HCT116 (cell line): ENCODE results near the gene CFAP46. TPM values are rescaled to one million over a fixed set of nuclear protein-coding genes. Genes with fewer than 3 reads are reported as not detected.
"Not testable (repeated sequence)": the region's sequence is repeated elsewhere in the genome, so short reads cannot be mapped to it uniquely, and the experiment has no call there.

Source experiments
- ATAC-seq: fragments of 200-7000 bp; cut with Tn5 transposase; 2 replicates; pipeline ENCODE4 v1.9.1; 2020; ENCODE audit warnings: mild to moderate bottlenecking, moderate library complexity
- BruUV-seq: library from RNA; stranded (reverse); fragments of 400-500 nt; replicated peaks from 2 replicates; lab custom pipeline; 2021; lab: Mats Ljungman, UMichigan
- CTCF ChIA-PET: fragments of 300-600 bp; sonication (Branson Sonifier 250); formaldehyde crosslinking; loops from one replicate; lab custom pipeline; 2021; ENCODE audit warnings: antibody characterized with exemption; lab: Charles Lee
- POLR2A ChIA-PET: fragments of 300-600, 350-600 bp; sonication (Branson Sonifier 250); formaldehyde crosslinking; loops from one replicate; lab custom pipeline; 2021; ENCODE audit warnings: antibody characterized with exemption; lab: Charles Lee
- RAD21 ChIA-PET, 2 experiments: fragments of 300-600 bp; sonication (Branson Sonifier 250); formaldehyde crosslinking; loops; one replicate each; lab custom pipeline; 2023; ENCODE audit warnings: low total read pairs in 2 of 2; ENCODE audit not compliant: uncharacterized antibody in 2 of 2, unreplicated experiment in 2 of 2, low non-redundant PET in 1 of 2; lab: Charles Lee
- DNase-seq: peaks from one replicate; pipeline ENCODE4 v3.0.0-alpha.2; 2010; ENCODE audit warnings: low read depth, low spot score
- H2AFZ ChIP-seq: fragments of 200-600 bp; shearing (Covaris generic), sonication (generic); 2 replicates; pipeline ENCODE4 v1.6.1; 2017; ENCODE audit warnings: low read depth, mixed run types, mixed read lengths, antibody characterized with exemption, low read length; ENCODE audit not compliant: poor library complexity, severe bottlenecking
- H3K27ac ChIP-seq: 2 replicates; pipeline ENCODE4 v1.5.1; 2012; ENCODE audit warnings: low read depth, low read length
- H3K27me3 ChIP-seq: fragments of 200-600 bp; sonication (generic); 2 replicates; pipeline ENCODE4 v1.6.1; 2016; ENCODE audit warnings: mixed run types, low read length, mixed read lengths; ENCODE audit not compliant: insufficient read depth
- H3K36me3 ChIP-seq, 2 experiments: fragments of 200-500 bp in 1 of 2; fragments of 200-600 bp in 1 of 2; sonication (Bioruptor generic) in 1 of 2; sonication (generic) in 1 of 2; 2 replicates each; pipeline versions ENCODE4 v1.5.1 to v1.6.1; 2014 to 2016; ENCODE audit warnings: low read length in 2 of 2, inconsistent platforms in 1 of 2, mixed read lengths in 1 of 2, mixed run types in 1 of 2; ENCODE audit not compliant: insufficient read depth in 2 of 2, control insufficient read depth in 1 of 2
- H3K4me1 ChIP-seq, 2 experiments: fragments of 200-600 bp in 1 of 2; sonication (generic) in 1 of 2; 2 replicates each; pipeline versions ENCODE4 v1.5.1 to v1.6.1; 2012 to 2017; ENCODE audit warnings: low read length in 2 of 2, inconsistent platforms in 1 of 2, mild to moderate bottlenecking in 1 of 2, mixed read lengths in 1 of 2, mixed run types in 1 of 2, moderate library complexity in 1 of 2; ENCODE audit not compliant: insufficient read depth in 2 of 2, control insufficient read depth in 1 of 2
- H3K4me2 ChIP-seq: fragments of 200-600 bp; sonication (generic); 2 replicates; pipeline ENCODE4 v1.6.1; 2017; ENCODE audit warnings: mixed run types, low read length, mixed read lengths
- H3K4me3 ChIP-seq, 2 experiments: fragments of 200-600 bp in 1 of 2; sonication (generic) in 1 of 2; replicated peaks in 1 of 2; 2 replicates each; pipeline ENCODE4 v1.5.1; 2011 to 2016; ENCODE audit warnings: low read length in 2 of 2, control low read depth in 1 of 2, low read depth in 1 of 2, mild to moderate bottlenecking in 1 of 2, mixed read lengths in 1 of 2, mixed run types in 1 of 2
- H3K79me2 ChIP-seq: fragments of 200-600 bp; sonication (generic); 2 replicates; pipeline ENCODE4 v1.6.1; 2017; ENCODE audit warnings: mild to moderate bottlenecking, mixed run types, low read length, moderate library complexity, mixed read lengths; ENCODE audit not compliant: insufficient read depth
- H3K9ac ChIP-seq: fragments of 200-600 bp; sonication (generic); 2 replicates; pipeline ENCODE4 v1.6.1; 2016; ENCODE audit warnings: low read length, mixed read lengths
- H3K9me2 ChIP-seq: fragments of 200-600 bp; sonication (generic), shearing (Covaris generic); 2 replicates; pipeline ENCODE4 v1.6.1; 2017; ENCODE audit warnings: mixed run types, mild to moderate bottlenecking, moderate library complexity; ENCODE audit not compliant: insufficient read depth
- H3K9me3 ChIP-seq, 2 experiments: fragments of 200-500 bp in 1 of 2; fragments of 200-600 bp in 1 of 2; sonication (Bioruptor generic) in 1 of 2; sonication (generic) in 1 of 2; 2 replicates each; pipeline ENCODE4 v1.6.1; 2014 to 2017; ENCODE audit warnings: low read length in 2 of 2, mixed read lengths in 2 of 2, inconsistent platforms in 1 of 2, low read depth in 1 of 2, mild to moderate bottlenecking in 1 of 2, mixed run types in 1 of 2, moderate library complexity in 1 of 2; ENCODE audit not compliant: control insufficient read depth in 1 of 2, insufficient read depth in 1 of 2
- H4K20me1 ChIP-seq: fragments of 200-600 bp; sonication (generic), shearing (Covaris generic); 2 replicates; pipeline ENCODE4 v1.6.1; 2017; ENCODE audit warnings: mixed run types, mild to moderate bottlenecking, moderate library complexity; ENCODE audit not compliant: insufficient read depth
- ATF3 ChIP-seq: IDR thresholded peaks from 2 replicates; pipeline ENCODE4 v1.6.1; 2012
- EGR1 ChIP-seq: IDR thresholded peaks from 2 replicates; pipeline ENCODE4 v1.6.1; 2012; ENCODE audit warnings: low read depth
- EZH2 ChIP-seq: fragments of 200-600 bp; sonication (generic); IDR thresholded peaks from 2 replicates; pipeline ENCODE4 v1.6.1; 2017; ENCODE audit warnings: antibody characterized with exemption, mixed run types
- FOSL1 ChIP-seq: IDR thresholded peaks from 2 replicates; pipeline ENCODE4 v1.6.1; 2012; ENCODE audit warnings: low read depth
- MAX ChIP-seq: IDR thresholded peaks from 2 replicates; pipeline ENCODE4 v1.6.1; 2012
- POLR2AphosphoS5 ChIP-seq: IDR thresholded peaks from 2 replicates; pipeline ENCODE4 v1.6.1; 2011; ENCODE audit warnings: mild to moderate bottlenecking, low read depth, low read length, moderate library complexity
- ZBTB33 ChIP-seq: IDR thresholded peaks from 2 replicates; pipeline ENCODE4 v1.6.1; 2011; ENCODE audit warnings: mild to moderate bottlenecking, low read length, moderate library complexity; ENCODE audit not compliant: insufficient replicate concordance; ENCODE audit errors: extremely low read depth
- ZFX ChIP-seq: fragments of 450-650 bp; IDR thresholded peaks from 2 replicates; pipeline ENCODE4 v1.6.1; 2017
- intact Hi-C: fragments of 100-400 bp; cut with micrococcal nuclease; formaldehyde crosslinking; loops from 2 replicates; pipeline ENCODE4 v1.10.0; 2022
- total RNA-seq: library from RNA; stranded (reverse); gene quantifications from one replicate; pipeline ENCODE4 v1.2.1, GENCODE V29; 2021; ENCODE audit not compliant: unreplicated experiment

CFAP46 gene
- total RNA-seq, 1 experiment from 2014 or later, result 1.4 TPM

- Histone ChIP-seq H3K9ac (no peak overlapping the region), H3K36me3 (no peaks in the 10 kb centered on the region), H3K27me3 (peaks cover 12% of the 10 kb centered on the region), H3K4me2 (no peak overlapping the region), H3K79me2 (no peaks in the 10 kb centered on the region), H2AFZ (no peak overlapping the region), H3K9me2 (no peaks in the 10 kb centered on the region), H3K9me3 (no peaks in the 10 kb centered on the region), H3K4me1 (no peaks in the 10 kb centered on the region), H3K27ac (no peak overlapping the region), H4K20me1 (no peaks in the 10 kb centered on the region), H3K4me3 (no peak overlapping the region)
- BruUV-seq, result no TSS peak
- no peak for ATAC-seq
- ChIA-PET RAD21 (no interaction called here), CTCF (no interaction called here), POLR2A (no interaction called here)
- no peak for DNase-seq
- TF ChIP-seq MAX, result no peak
- no peak for TF ChIP-seq ATF3
- no peak for TF ChIP-seq EGR1
- no peak for TF ChIP-seq EZH2
- TF ChIP-seq FOSL1, result no peak
- no peak for TF ChIP-seq POLR2AphosphoS5
- TF ChIP-seq ZBTB33, result no peak
- no peak for TF ChIP-seq ZFX
- intact Hi-C loops, result no loop called here
Observed at GRCh38 chr10:132826524-132827422, 115.6 kb downstream of the CFAP46 start.

- intact Hi-C loops, RAD21 ChIA-PET, H3K27ac ChIP-seq, H3K9me3 ChIP-seq, ATAC-seq, H2AFZ ChIP-seq, H3K4me2 ChIP-seq, H3K9me2 ChIP-seq, H4K20me1 ChIP-seq, H3K9ac ChIP-seq, BruUV-seq, CTCF ChIA-PET, H3K4me1 ChIP-seq, H3K79me2 ChIP-seq, H3K4me3 ChIP-seq, H3K36me3 ChIP-seq, H3K27me3 ChIP-seq, DNase-seq, POLR2A ChIA-PET: not testable (repeated sequence)
Observed at GRCh38 chr10:132825783-132826523, 116.4 kb downstream of the CFAP46 start.
